HepG2 (cell line): Measurements from ENCODE around the gene CFAP300. TPM values are rescaled to one million over a fixed set of nuclear protein-coding genes. Genes with fewer than 3 reads are reported as not detected.
A peak's percentile ranks its signal among the peaks of the same experiment; 100 is the strongest.

ENCODE experiments used
- ATAC-seq: fragments of 200-7000 bp; cut with Tn5 transposase; 3 replicates; pipeline ENCODE4 v1.9.1; 2020; ENCODE audit warnings: mild to moderate bottlenecking, moderate library complexity
- BruUV-seq: library from RNA; stranded (reverse); fragments of 400-500 nt; replicated peaks from 2 replicates; lab custom pipeline; 2021; lab: Mats Ljungman, UMichigan
- CTCF ChIA-PET: fragments of 300-600 bp; formaldehyde crosslinking; extraction: SDS; loops from one replicate; lab custom pipeline; 2021; ENCODE audit warnings: low total read pairs, inconsistent platforms, low intra/inter-chr PET ratio; lab: Yijun Ruan, JAX
- POLR2A ChIA-PET: fragments of 350-600 bp; sonication (Branson Sonifier 250); formaldehyde crosslinking; loops from one replicate; lab custom pipeline; 2020; ENCODE audit warnings: antibody characterized with exemption, inconsistent platforms; lab: Yijun Ruan, JAX
- DNase-seq: peaks from one replicate; pipeline ENCODE4 v3.0.0-alpha.2; 2015; ENCODE audit warnings: low spot score
- FAIRE-seq: peaks from 3 replicates; lab custom pipeline; 2011; peaks lifted over from hg19 to GRCh38; lab: Jason Lieb, UNC
- H2AFZ ChIP-seq: one replicate; pipeline ENCODE4 v1.6.1; 2011; ENCODE audit warnings: low read length, inconsistent platforms
- H3K27ac ChIP-seq: fragments of 300-600 bp; 3 replicates; pipeline ENCODE4 v1.8.0; 2011; ENCODE audit warnings: mixed run types, mild to moderate bottlenecking, mixed read lengths, low read length, inconsistent platforms; ENCODE audit not compliant: insufficient read depth; ENCODE audit errors: extremely low read length
- H3K27me3 ChIP-seq, 2 experiments: fragments of 200-600 bp in 1 of 2; 2 replicates in 1 of 2; 3 replicates in 1 of 2; pipeline versions ENCODE4 v1.6.0 to v1.8.0; 2011; ENCODE audit warnings: low read length in 2 of 2, mild to moderate bottlenecking in 2 of 2, moderate library complexity in 2 of 2, inconsistent platforms in 1 of 2; ENCODE audit not compliant: insufficient read depth in 2 of 2, control insufficient read depth in 1 of 2
- H3K36me3 ChIP-seq, 2 experiments: fragments of 200-600 bp in 1 of 2; replicated peaks in 1 of 2; 2 replicates in 1 of 2; 3 replicates in 1 of 2; pipeline versions ENCODE4 v1.5.1 to v1.8.0; 2011; ENCODE audit warnings: low read length in 2 of 2, inconsistent platforms in 1 of 2; ENCODE audit not compliant: insufficient read depth in 2 of 2, control insufficient read depth in 1 of 2
- H3K4me1 ChIP-seq: 2 replicates; pipeline ENCODE4 v1.5.1; 2012; ENCODE audit warnings: low read length, inconsistent platforms; ENCODE audit not compliant: insufficient read depth
- H3K4me2 ChIP-seq: 2 replicates; pipeline ENCODE4 v1.6.0; 2011; ENCODE audit warnings: low read depth, low read length, inconsistent platforms
- H3K4me3 ChIP-seq, 3 experiments: fragments of 200-600 bp in 1 of 3; sonication (generic), shearing (Covaris generic) in 1 of 3; replicated peaks in 1 of 3; 2 replicates each; pipeline ENCODE4 v1.5.1; 2011 to 2016; ENCODE audit warnings: low read length in 3 of 3, inconsistent platforms in 2 of 3, low read depth in 2 of 3, mild to moderate bottlenecking in 2 of 3, control low read depth in 1 of 3, mixed read lengths in 1 of 3; ENCODE audit not compliant: insufficient read depth in 1 of 3
- H3K79me2 ChIP-seq: one replicate; pipeline ENCODE4 v1.6.1; 2011; ENCODE audit warnings: low read length, inconsistent platforms; ENCODE audit not compliant: insufficient read depth
- H3K9ac ChIP-seq: 2 replicates; pipeline ENCODE4 v1.6.0; 2011; ENCODE audit warnings: mild to moderate bottlenecking, low read depth, low read length, inconsistent platforms; ENCODE audit not compliant: insufficient read depth
- H3K9me3 ChIP-seq: 2 replicates; pipeline ENCODE4 v1.5.1; 2012; ENCODE audit warnings: mild to moderate bottlenecking, low read length
- H4K20me1 ChIP-seq: 2 replicates; pipeline ENCODE4 v1.6.0; 2011; ENCODE audit warnings: inconsistent platforms, mild to moderate bottlenecking, low read length, moderate library complexity; ENCODE audit not compliant: insufficient read depth
- CBX2 ChIP-seq, 2 experiments: fragments of 200-600 bp in 1 of 2; sonication (generic); formaldehyde crosslinking in 1 of 2; IDR thresholded peaks; 2 replicates each; pipeline versions ENCODE4 v1.7.0 to v1.8.1; 2018 to 2022; ENCODE audit warnings: low read depth in 2 of 2, low read length in 1 of 2, mild to moderate bottlenecking in 1 of 2, missing genetic modification reagents in 1 of 2
- DMAP1 ChIP-seq: IDR thresholded peaks from 2 replicates; pipeline ENCODE4 v1.6.1; 2016
- MAFF ChIP-seq: IDR thresholded peaks from 2 replicates; pipeline ENCODE4 v1.6.1; 2011; ENCODE audit warnings: low read depth, low read length, improper control_type of control experiment
- MAFK ChIP-seq, 2 experiments: IDR thresholded peaks in 1 of 2; conservative IDR thresholded peaks in 1 of 2; 2 replicates each; pipeline ENCODE4 v1.6.1; 2011; ENCODE audit warnings: improper control_type of control experiment in 2 of 2, low read length in 2 of 2
- NFATC3 ChIP-seq: sonication (generic); formaldehyde crosslinking; IDR thresholded peaks from 2 replicates; pipeline ENCODE4 v1.5.1; 2020; ENCODE audit warnings: mild to moderate bottlenecking, missing genetic modification reagents
- ZNF550 ChIP-seq: sonication (generic); formaldehyde crosslinking; IDR thresholded peaks from 2 replicates; pipeline ENCODE4 v1.4.0; 2020; ENCODE audit warnings: mild to moderate bottlenecking, missing genetic modification reagents, borderline replicate concordance
- ZNF552 ChIP-seq: sonication (generic); formaldehyde crosslinking; IDR thresholded peaks from 2 replicates; pipeline ENCODE4 v1.9.0; 2022; ENCODE audit warnings: missing genetic modification reagents, mild to moderate bottlenecking, borderline replicate concordance
- ZNF772 ChIP-seq: sonication (generic); formaldehyde crosslinking; IDR thresholded peaks from 2 replicates; pipeline ENCODE4 v1.5.0; 2020; ENCODE audit warnings: mild to moderate bottlenecking, missing genetic modification reagents
- ZNF777 ChIP-seq: sonication (generic); formaldehyde crosslinking; IDR thresholded peaks from 2 replicates; pipeline ENCODE4 v1.4.0; 2020; ENCODE audit warnings: missing genetic modification reagents
- ZNF878 ChIP-seq: sonication (generic); formaldehyde crosslinking; IDR thresholded peaks from 2 replicates; pipeline ENCODE4 v1.8.1; 2023; ENCODE audit warnings: mild to moderate bottlenecking, missing genetic modification reagents, moderate library complexity
- WGBS: methylation state at CpG from one replicate; pipeline ENCODE4 v1.1.6; 2017; ENCODE audit warnings: low lambda C conversion rate; 5-methylcytosine and 5-hydroxymethylcytosine counted together
- in situ Hi-C: cut with HindIII; loops from 2 replicates; pipeline ENCODE4 v1.10.0; 2017; ENCODE audit warnings: low pct_unique_long_range_greater_than_20kb; ENCODE audit not compliant: extremely low pct_ligation_motif_present
- intact Hi-C: fragments of 100-400 bp; cut with micrococcal nuclease; formaldehyde crosslinking; loops from one replicate; pipeline ENCODE4 v1.10.0; 2022; ENCODE audit not compliant: unreplicated experiment
- polyA plus RNA-seq, 8 experiments: library from polyadenylated mRNA; depleted of rRNA in 3 of 8; stranded (reverse) in 7 of 8; unstranded in 1 of 8; fragments of >200 nt; fragmentation: Illumina TruSeq in 4 of 8; extraction: Trizol in 4 of 8; gene quantifications; 2 replicates each; pipeline versions ENCODE4 v1.2.1 to v1.2.3, GENCODE V29; 2011 to 2016; ENCODE audit warnings: low read depth in 4 of 8, missing spikeins in 1 of 8, mixed read lengths in 1 of 8; ENCODE audit not compliant: insufficient read depth in 1 of 8
- total RNA-seq, 5 experiments: library from RNA; depleted of rRNA; stranded (reverse); fragments of >200 nt; fragmentation: Illumina TruSeq; extraction: Trizol; gene quantifications; 2 replicates each; pipeline ENCODE4 v1.2.3, GENCODE V29; 2016; ENCODE audit warnings: low read depth in 1 of 5
- TF ChIP-seq, protein P1 (sequence below): IDR thresholded peaks from 2 replicates; pipeline ENCODE4 v1.6.1; 2012; ENCODE audit warnings: low read depth, low read length, improper control_type of control experiment
- TF ChIP-seq, protein P2 (sequence below): sonication (generic); formaldehyde crosslinking; IDR thresholded peaks from 2 replicates; pipeline ENCODE4 v1.5.1; 2020; ENCODE audit warnings: missing genetic modification reagents, mild to moderate bottlenecking, borderline replicate concordance

Gene CFAP300
- total and polyA plus RNA-seq, 2 of the 13 experiments (the other 11 are each of a cell fraction or from before 2014, with no cell fraction given): not detected

DNA sequence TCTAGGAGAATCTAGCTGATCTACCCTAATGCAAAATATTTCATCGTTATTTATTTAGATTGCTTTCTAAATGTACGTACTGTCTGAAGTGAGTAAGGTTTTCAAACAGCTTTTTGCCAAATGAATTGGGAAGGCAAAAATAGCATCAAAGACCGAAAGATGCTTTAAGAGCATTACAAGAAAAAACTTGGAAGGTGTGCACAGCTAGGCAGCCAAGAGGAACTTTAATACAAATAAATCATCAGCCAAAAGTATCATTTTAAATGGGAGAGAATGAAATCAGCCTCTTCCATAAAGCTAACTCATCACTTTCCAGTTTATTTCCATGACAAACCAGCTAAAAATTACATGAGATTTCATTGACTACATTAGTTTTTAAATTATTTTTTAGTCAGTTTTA, 30.2 kb upstream of the CFAP300 start:
- Histone ChIP-seq H3K27ac (no peak overlapping the region), H3K79me2 (no peaks in the 10 kb centered on the region), H4K20me1 (no peaks in the 10 kb centered on the region), H3K4me1 (peaks cover 11% of the 10 kb centered on the region; the same call in 1 of the 2 replicates), H3K4me2 (no peak overlapping the region), H3K4me3 (no peak overlapping the region), H3K27me3 (no peaks in the 10 kb centered on the region), H2AFZ (no peak overlapping the region), H3K9me3 (no peaks in the 10 kb centered on the region), H3K36me3 (no peaks in the 10 kb centered on the region), H3K9ac (no peak overlapping the region)
- BruUV-seq: no TSS peak
- TF ChIP-seq ZNF772 (CRISPR knock-in tag) (no peak), MAFK (conservative IDR thresholded peaks at IDR 0.05 in 1 of 2, IDR thresholded peaks at IDR 0.05 in 1 of 2; ENCODE audit: low read length in 2 of 2) (peak in 1 of 2 experiments; percentile 42; a peak in 1 of 4 replicates), MAFF (peak; percentile 20; the same call in 1 of the 2 replicates)
- WGBS: 42% methylated on average over 3 of the region's 3 CpGs
- ATAC-seq: no peak
- ChIA-PET POLR2A (no interaction called here), CTCF (no interaction called here)
- intact Hi-C loops: no loop called here
- DNase-seq: no peak
- FAIRE-seq: no peak
- in situ Hi-C loops: loop anchor here (25.0 kb wide), 1 partner anchor 580 kb away; no protein-coding TSS in a partner anchor

DNA sequence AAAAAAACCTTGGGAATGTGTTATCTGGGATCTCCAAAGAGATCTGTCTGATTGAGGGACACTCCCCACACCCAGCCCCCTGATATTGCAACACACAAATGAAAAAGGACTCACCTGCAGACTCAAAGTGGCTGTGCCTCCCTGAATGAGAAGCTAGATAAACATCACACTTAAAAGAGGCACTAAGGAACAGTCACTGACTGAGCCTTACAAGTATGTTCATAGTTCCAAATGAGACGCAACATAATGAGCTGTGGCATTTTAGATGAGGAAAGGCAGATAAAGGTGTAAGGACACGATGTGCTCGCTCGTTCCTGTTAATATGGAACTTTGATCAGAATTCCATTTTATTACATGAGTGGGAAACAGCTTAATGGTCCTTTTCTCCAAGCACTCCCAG, 21.0 kb upstream of the CFAP300 start:
- Histone ChIP-seq H3K27me3 (no peaks in the 10 kb centered on the region), H3K9ac (no peak overlapping the region), H3K27ac (no peak overlapping the region), H3K9me3 (no peaks in the 10 kb centered on the region), H3K79me2 (no peaks in the 10 kb centered on the region), H2AFZ (no peak overlapping the region), H3K4me2 (no peak overlapping the region), H4K20me1 (no peaks in the 10 kb centered on the region), H3K36me3 (no peaks in the 10 kb centered on the region), H3K4me3 (no peak overlapping the region), H3K4me1 (peaks cover 12% of the 10 kb centered on the region)
- ChIA-PET CTCF (no interaction called here), POLR2A (no interaction called here)
- no TSS peak for BruUV-seq
- in situ Hi-C loops: no loop called here
- intact Hi-C loops: loop anchor here (5.0 kb wide), 1 partner anchor 996 kb away; no protein-coding TSS in a partner anchor
- FAIRE-seq (no peak), DNase-seq (no peak), ATAC-seq (no peak)
- WGBS: 23% methylated on average over 4 of the region's 4 CpGs
- TF ChIP-seq, protein P1, sequence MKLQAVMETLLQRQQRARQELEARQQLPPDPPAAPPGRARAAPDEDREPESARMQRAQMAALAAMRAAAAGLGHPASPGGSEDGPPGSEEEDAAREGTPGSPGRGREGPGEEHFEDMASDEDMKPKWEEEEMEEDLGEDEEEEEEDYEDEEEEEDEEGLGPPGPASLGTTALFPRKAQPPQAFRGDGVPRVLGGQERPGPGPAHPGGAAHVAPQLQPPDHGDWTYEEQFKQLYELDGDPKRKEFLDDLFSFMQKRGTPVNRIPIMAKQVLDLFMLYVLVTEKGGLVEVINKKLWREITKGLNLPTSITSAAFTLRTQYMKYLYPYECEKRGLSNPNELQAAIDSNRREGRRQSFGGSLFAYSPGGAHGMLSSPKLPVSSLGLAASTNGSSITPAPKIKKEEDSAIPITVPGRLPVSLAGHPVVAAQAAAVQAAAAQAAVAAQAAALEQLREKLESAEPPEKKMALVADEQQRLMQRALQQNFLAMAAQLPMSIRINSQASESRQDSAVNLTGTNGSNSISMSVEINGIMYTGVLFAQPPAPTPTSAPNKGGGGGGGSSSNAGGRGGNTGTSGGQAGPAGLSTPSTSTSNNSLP: no peak
- no peak for TF ChIP-seq CBX2 (IDR thresholded peaks at IDR 0.05; ENCODE audit: low read depth, low read length)
- no peak for TF ChIP-seq CBX2 (CRISPR knock-in tag; IDR thresholded peaks at IDR 0.05; ENCODE audit: low read depth)
- TF ChIP-seq DMAP1 (CRISPR knock-in tag): no peak
- TF ChIP-seq, protein P2, sequence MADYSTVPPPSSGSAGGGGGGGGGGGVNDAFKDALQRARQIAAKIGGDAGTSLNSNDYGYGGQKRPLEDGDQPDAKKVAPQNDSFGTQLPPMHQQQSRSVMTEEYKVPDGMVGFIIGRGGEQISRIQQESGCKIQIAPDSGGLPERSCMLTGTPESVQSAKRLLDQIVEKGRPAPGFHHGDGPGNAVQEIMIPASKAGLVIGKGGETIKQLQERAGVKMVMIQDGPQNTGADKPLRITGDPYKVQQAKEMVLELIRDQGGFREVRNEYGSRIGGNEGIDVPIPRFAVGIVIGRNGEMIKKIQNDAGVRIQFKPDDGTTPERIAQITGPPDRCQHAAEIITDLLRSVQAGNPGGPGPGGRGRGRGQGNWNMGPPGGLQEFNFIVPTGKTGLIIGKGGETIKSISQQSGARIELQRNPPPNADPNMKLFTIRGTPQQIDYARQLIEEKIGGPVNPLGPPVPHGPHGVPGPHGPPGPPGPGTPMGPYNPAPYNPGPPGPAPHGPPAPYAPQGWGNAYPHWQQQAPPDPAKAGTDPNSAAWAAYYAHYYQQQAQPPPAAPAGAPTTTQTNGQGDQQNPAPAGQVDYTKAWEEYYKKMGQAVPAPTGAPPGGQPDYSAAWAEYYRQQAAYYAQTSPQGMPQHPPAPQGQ: no peak
- TF ChIP-seq ZNF878 (CRISPR knock-in tag): no peak
- TF ChIP-seq NFATC3: no peak
- no peak for TF ChIP-seq ZNF550 (CRISPR knock-in tag)
- TF ChIP-seq ZNF777: no peak
- TF ChIP-seq ZNF552 (CRISPR knock-in tag): no peak
